SK-N-SH (cell line): Measurements from ENCODE around the gene IFI27L1.
A peak's percentile ranks its signal among the peaks of the same experiment; 100 is the strongest.

Experiments
- CHD2 ChIP-seq: fragments of 150-350 bp; IDR thresholded peaks from 2 replicates; pipeline ENCODE4 v1.6.1; 2018; ENCODE audit warnings: low read length; ENCODE audit not compliant: partially characterized antibody
- FOXJ3 ChIP-seq: sonication (generic); formaldehyde crosslinking; IDR thresholded peaks from 2 replicates; pipeline ENCODE4 v1.5.1; 2020; ENCODE audit warnings: mild to moderate bottlenecking, missing genetic modification reagents
- GABPA ChIP-seq: IDR thresholded peaks from 2 replicates; pipeline ENCODE4 v1.4.0; 2012; ENCODE audit warnings: low read depth, mild to moderate bottlenecking
- JUND ChIP-seq: IDR thresholded peaks from 2 replicates; pipeline ENCODE4 v1.4.0; 2012
- TF ChIP-seq, protein P1 (sequence below): fragments of 200-600 bp; sonication (generic); IDR thresholded peaks from 2 replicates; pipeline ENCODE4 v1.6.1; 2017; ENCODE audit warnings: antibody characterized with exemption, mild to moderate bottlenecking, moderate library complexity
- TF ChIP-seq, protein P2 (sequence below): fragments of 150-350 bp; IDR thresholded peaks from 2 replicates; pipeline ENCODE4 v1.6.1; 2016; ENCODE audit warnings: mild to moderate bottlenecking, low read depth, low read length

DNA sequence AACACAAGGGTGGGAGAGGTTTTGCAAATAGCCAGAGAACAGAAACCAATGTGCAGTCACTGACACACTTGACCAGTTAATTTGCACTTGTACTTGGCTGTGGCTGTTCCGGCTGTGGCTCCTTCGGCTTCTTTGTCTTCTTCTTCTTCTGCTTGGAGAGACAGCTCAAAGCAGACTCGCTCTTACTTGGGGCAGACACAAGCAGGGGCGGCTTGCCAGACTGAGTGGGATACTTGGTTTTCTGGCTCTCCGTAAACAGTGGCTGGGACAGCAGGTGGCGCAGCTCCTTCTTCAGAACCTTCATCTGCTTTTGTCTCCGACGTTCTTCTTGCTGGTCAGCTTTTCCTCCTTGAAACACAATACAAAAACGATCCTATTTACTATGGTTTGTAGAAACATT, 30.0 kb upstream of the IFI27L1 start:
- TF ChIP-seq CHD2 (no peak), FOXJ3 (CRISPR knock-in tag) (no peak), GABPA (no peak), JUND (no peak)
- TF ChIP-seq, protein P1, sequence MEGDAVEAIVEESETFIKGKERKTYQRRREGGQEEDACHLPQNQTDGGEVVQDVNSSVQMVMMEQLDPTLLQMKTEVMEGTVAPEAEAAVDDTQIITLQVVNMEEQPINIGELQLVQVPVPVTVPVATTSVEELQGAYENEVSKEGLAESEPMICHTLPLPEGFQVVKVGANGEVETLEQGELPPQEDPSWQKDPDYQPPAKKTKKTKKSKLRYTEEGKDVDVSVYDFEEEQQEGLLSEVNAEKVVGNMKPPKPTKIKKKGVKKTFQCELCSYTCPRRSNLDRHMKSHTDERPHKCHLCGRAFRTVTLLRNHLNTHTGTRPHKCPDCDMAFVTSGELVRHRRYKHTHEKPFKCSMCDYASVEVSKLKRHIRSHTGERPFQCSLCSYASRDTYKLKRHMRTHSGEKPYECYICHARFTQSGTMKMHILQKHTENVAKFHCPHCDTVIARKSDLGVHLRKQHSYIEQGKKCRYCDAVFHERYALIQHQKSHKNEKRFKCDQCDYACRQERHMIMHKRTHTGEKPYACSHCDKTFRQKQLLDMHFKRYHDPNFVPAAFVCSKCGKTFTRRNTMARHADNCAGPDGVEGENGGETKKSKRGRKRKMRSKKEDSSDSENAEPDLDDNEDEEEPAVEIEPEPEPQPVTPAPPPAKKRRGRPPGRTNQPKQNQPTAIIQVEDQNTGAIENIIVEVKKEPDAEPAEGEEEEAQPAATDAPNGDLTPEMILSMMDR = peak; percentile 49
- TF ChIP-seq, protein P2, sequence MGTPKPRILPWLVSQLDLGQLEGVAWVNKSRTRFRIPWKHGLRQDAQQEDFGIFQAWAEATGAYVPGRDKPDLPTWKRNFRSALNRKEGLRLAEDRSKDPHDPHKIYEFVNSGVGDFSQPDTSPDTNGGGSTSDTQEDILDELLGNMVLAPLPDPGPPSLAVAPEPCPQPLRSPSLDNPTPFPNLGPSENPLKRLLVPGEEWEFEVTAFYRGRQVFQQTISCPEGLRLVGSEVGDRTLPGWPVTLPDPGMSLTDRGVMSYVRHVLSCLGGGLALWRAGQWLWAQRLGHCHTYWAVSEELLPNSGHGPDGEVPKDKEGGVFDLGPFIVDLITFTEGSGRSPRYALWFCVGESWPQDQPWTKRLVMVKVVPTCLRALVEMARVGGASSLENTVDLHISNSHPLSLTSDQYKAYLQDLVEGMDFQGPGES = no peak
